Neuron (in vitro differentiated cells): Measurements from ENCODE around the gene NUP214.
A peak's percentile ranks its signal among the peaks of the same experiment; 100 is the strongest.
"Not testable (repeated sequence)": the region's sequence is repeated elsewhere in the genome, so short reads cannot be mapped to it uniquely, and the experiment has no call there.

Experiments used
- H2AFZ ChIP-seq: one replicate; pipeline ENCODE4 v1.6.1; 2013; ENCODE audit warnings: low read depth, mild to moderate bottlenecking, inconsistent platforms, low read length, moderate library complexity
- H3K27me3 ChIP-seq: one replicate; pipeline ENCODE4 v1.6.1; 2013; ENCODE audit warnings: low read length; ENCODE audit not compliant: insufficient read depth
- H3K36me3 ChIP-seq: one replicate; pipeline ENCODE4 v1.6.1; 2013; ENCODE audit warnings: low read length; ENCODE audit not compliant: insufficient read depth
- H3K4me1 ChIP-seq: one replicate; pipeline ENCODE4 v1.6.1; 2013; ENCODE audit warnings: low read length; ENCODE audit not compliant: insufficient read depth
- H3K4me3 ChIP-seq: 2 replicates; pipeline ENCODE4 v1.5.1; 2013; ENCODE audit warnings: mild to moderate bottlenecking, low read length, moderate library complexity
- H3K9me3 ChIP-seq: one replicate; pipeline ENCODE4 v1.6.1; 2013; ENCODE audit warnings: low read length

NUP214 gene

DNA sequence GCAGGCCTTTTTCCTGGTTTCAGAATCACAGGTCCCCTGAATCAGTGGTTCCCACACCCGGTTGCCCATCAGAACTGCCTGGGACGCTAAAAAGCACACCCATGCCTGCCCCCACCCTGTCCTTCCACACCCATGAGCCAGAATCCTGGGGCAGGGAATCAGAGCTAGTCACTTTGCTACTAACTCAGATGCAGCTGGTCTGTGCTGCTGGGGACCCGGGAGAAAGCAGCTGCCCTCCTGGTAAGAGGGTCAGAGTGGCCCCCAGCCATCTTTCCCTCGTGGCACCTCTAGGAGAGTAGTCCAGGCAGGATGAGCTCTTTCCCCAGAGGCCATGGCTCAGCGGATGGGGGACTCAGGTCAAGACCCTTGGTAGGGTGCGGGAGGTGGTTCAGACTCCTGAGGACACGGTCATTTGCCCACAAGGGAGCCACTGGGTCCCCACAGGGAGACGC, 11.3 kb upstream of the NUP214 start:
- Histone ChIP-seq H2AFZ (no peak overlapping the region), H3K4me1 (peaks cover 15% of the 10 kb centered on the region), H3K36me3 (peaks cover 22% of the 10 kb centered on the region), H3K9me3 (no peaks in the 10 kb centered on the region), H3K27me3 (no peaks in the 10 kb centered on the region), H3K4me3 (no peak overlapping the region)

DNA sequence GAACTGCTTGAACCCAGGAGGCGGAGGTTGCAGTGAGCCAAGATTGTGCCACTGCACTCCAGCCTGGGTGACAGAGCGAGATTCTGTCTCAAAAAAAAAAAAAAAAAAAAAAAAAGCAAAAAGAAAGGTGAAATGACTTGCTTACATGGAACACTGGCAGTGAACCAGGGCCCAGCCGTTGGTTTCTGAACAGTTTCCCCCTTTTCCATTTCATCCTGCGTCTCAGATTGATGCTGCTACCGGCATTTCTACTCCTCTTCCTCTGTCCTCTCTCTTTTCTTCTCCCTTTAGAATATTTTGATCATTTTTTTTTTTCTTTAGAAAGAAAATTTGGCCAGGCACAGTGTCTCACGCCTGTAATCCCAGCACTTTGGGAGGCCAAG, 10.0 kb upstream of the NUP214 start:
- H3K9me3 ChIP-seq, H3K27me3 ChIP-seq, H3K4me3 ChIP-seq, H2AFZ ChIP-seq: not testable (repeated sequence)
- peaks cover 32% of the 10 kb centered on the region for H3K36me3 ChIP-seq
- peaks cover 15% of the 10 kb centered on the region for H3K4me1 ChIP-seq

GRCh38 chr9:131116281-131117120, 8.9 kb upstream of the NUP214 start:
- H3K4me3 ChIP-seq = no peak overlapping the region
- H3K27me3 ChIP-seq = no peaks in the 10 kb centered on the region
- no peaks in the 10 kb centered on the region for H3K9me3 ChIP-seq
- H2AFZ ChIP-seq = no peak overlapping the region
- peaks cover 44% of the 10 kb centered on the region for H3K36me3 ChIP-seq
- H3K4me1 ChIP-seq = peaks cover 10% of the 10 kb centered on the region

DNA sequence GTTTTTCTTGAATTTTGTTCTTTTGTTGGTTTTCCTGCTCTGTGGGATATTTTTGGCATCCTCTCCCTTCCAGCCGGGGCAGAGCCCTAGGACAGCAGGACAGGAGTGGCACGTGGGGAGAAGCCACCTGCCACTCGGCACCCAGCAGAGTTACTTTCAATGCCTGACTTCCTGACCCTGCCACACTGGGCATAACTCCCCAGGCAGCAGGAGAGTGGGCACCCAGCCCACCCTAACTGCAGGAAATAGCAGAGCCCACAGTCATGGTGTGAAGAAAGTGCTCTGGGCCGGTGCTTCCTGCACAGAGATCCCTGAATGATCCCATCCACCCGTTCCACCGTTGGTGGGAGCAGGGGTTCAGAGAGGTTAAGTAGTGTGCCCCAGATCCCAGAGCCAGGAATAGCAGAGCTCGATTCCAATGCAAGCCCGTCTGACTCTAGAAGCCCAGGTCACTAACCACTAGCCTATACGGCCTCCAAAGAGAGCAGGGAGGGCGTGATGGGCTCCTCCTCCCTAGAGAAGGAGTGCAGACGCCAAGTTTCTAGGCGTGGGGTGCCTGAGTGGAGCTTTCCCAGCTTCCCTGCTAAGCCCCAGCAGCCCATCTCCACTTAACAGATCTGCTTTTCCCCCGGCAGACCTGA, 8.1 kb upstream of the NUP214 start:
- Histone ChIP-seq H3K27me3 (no peaks in the 10 kb centered on the region), H3K9me3 (no peaks in the 10 kb centered on the region), H3K4me3 (no peak overlapping the region)

DNA sequence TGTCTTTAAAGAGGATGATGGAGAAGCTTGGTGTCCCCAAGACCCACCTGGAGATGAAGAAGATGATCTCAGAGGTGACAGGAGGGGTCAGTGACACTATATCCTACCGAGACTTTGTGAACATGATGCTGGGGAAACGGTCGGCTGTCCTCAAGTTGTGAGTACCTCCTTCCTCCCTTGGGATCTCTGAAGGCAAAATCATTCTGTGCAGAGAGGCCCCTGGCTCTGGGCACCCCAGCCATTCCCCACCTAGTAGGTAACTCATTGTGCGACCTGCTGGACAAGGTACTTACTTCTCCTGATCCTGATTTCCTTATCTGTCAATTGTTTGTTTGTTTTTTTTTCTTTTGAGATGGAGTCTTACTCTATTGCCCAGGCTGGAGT, 7.6 kb upstream of the NUP214 start:
- Histone ChIP-seq H3K4me1 (no peaks in the 10 kb centered on the region), H3K4me3 (no peak overlapping the region), H3K27me3 (no peaks in the 10 kb centered on the region), H3K36me3 (peaks cover 52% of the 10 kb centered on the region), H2AFZ (no peak overlapping the region), H3K9me3 (no peaks in the 10 kb centered on the region)

More for the DNA sequence above, 8.1 kb upstream of the NUP214 start:
- peaks cover 49% of the 10 kb centered on the region for H3K36me3 ChIP-seq
- peaks cover 3% of the 10 kb centered on the region for H3K4me1 ChIP-seq
- no peak overlapping the region for H2AFZ ChIP-seq

DNA sequence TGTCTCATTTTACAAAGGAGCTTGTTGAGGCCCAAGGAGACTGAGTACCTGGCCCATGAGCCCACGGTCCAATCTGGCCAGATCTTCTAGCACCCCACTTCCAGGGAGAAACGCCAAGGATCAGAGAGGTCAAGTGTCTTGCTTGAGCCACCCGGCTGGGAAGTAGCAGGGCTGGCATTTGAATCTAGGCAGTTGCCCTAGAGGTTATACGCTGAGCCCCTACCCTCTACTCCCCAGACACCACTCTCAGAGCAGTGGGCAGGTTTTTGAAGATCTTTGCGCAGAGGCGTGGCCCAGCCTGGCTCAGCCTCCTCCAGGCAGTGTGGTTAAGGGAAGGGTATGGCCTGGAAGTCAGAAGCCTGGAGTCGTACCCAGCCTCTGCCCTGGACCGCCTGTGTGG, 5.8 kb upstream of the NUP214 start:
- no peak overlapping the region for H3K4me3 ChIP-seq
- H3K9me3 ChIP-seq = no peaks in the 10 kb centered on the region
- H3K4me1 ChIP-seq = peaks cover 1% of the 10 kb centered on the region
- H3K36me3 ChIP-seq = peaks cover 49% of the 10 kb centered on the region
- no peak overlapping the region for H2AFZ ChIP-seq
- no peaks in the 10 kb centered on the region for H3K27me3 ChIP-seq

GRCh38 chr9:131120620-131121228, 4.7 kb upstream of the NUP214 start:
- no peaks in the 10 kb centered on the region for H3K27me3 ChIP-seq
- H2AFZ ChIP-seq = no peak overlapping the region
- no peaks in the 10 kb centered on the region for H3K9me3 ChIP-seq
- peaks cover 5% of the 10 kb centered on the region for H3K4me1 ChIP-seq
- no peak overlapping the region for H3K4me3 ChIP-seq
- H3K36me3 ChIP-seq = peaks cover 49% of the 10 kb centered on the region

DNA sequence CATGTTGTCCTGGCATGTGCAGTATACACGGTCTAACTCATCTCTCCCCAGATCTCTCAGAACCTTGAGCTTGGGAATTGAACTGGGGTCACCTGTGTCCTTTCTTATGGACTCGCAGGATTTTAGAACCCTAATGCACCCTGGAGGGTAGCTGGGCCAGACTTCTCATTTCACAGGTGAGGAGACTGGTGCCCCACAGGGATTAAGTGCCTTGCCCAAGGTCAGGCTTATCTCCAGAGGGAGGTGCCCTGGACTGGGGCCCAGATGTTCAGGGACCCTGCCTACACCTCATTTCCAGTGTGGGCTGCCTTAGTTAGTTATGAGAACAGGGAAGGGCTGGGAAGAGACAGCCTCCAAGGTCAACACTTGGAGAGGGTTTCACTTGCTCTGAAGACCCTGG, 4.0 kb upstream of the NUP214 start:
- Histone ChIP-seq H2AFZ (no peak overlapping the region), H3K4me1 (peaks cover 8% of the 10 kb centered on the region), H3K36me3 (peaks cover 49% of the 10 kb centered on the region), H3K4me3 (no peak overlapping the region), H3K9me3 (no peaks in the 10 kb centered on the region), H3K27me3 (no peaks in the 10 kb centered on the region)

- Histone ChIP-seq H3K36me3 (peaks cover 50% of the 10 kb centered on the region), H3K4me3 (no peak overlapping the region), H2AFZ (no peak overlapping the region), H3K27me3 (no peaks in the 10 kb centered on the region), H3K4me1 (peaks cover 14% of the 10 kb centered on the region), H3K9me3 (no peaks in the 10 kb centered on the region)
These were observed 3.2 kb upstream of the NUP214 start for GRCh38 chr9:131122158-131122557.

- peak overlapping the region; percentile 89 for H3K4me3 ChIP-seq
- H3K27me3 ChIP-seq = no peaks in the 10 kb centered on the region
- H3K36me3 ChIP-seq = peaks cover 54% of the 10 kb centered on the region
- no peaks in the 10 kb centered on the region for H3K9me3 ChIP-seq
- H3K4me1 ChIP-seq = peaks cover 14% of the 10 kb centered on the region
- peak overlapping the region; percentile 54 for H2AFZ ChIP-seq
These were observed 423 bp upstream of the NUP214 start for GRCh38 chr9:131125038-131125287.

- Histone ChIP-seq H2AFZ (no peak overlapping the region), H3K4me1 (peaks cover 14% of the 10 kb centered on the region), H3K9me3 (no peaks in the 10 kb centered on the region), H3K27me3 (no peaks in the 10 kb centered on the region), H3K36me3 (peaks cover 53% of the 10 kb centered on the region), H3K4me3 (peak overlapping the region; percentile 89)
These were observed 657 bp downstream of the NUP214 start for GRCh38 chr9:131126059-131126426.

DNA sequence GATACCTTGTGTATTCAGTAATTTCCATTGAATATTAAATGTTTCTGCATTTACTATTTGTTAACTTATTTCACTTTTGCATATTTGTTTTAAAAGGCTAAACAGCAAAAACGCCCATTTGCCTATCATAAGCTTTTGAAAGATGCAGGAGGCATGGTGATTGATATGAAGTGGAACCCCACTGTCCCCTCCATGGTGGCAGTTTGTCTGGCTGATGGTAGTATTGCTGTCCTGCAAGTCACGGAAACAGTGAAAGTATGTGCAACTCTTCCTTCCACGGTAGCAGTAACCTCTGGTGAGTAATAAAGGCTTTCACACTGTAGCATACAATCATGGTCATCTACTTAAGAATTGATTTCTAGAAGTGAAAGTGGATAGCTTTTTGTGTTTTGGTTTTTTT, 3.8 kb downstream of the NUP214 start:
- Histone ChIP-seq H3K9me3 (no peaks in the 10 kb centered on the region), H3K4me3 (no peak overlapping the region), H3K4me1 (peaks cover 14% of the 10 kb centered on the region), H3K36me3 (peaks cover 68% of the 10 kb centered on the region), H2AFZ (no peak overlapping the region), H3K27me3 (no peaks in the 10 kb centered on the region)

DNA sequence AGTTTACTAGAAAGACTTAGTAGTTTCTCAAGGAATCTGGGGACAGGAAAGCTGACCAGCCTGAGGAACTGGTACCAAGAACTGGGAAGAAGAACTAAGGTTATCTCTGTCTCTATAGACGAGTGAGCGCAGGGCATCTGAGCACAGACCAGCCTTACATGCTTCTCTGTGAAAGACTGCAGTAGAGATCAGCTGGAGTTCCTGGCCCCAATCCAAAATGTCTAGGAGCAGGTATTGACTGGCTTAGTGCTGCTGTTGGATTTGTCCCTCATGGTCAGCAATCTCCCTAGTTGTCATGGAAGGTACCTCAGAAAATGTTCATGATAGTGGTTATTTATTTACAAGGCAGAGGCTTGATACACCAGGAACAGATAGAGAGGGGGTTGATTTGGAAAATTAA, 13.3 kb downstream of the NUP214 start:
- H2AFZ ChIP-seq = no peak overlapping the region
- no peaks in the 10 kb centered on the region for H3K9me3 ChIP-seq
- peaks cover 81% of the 10 kb centered on the region for H3K36me3 ChIP-seq

More for the DNA sequence above, 13.3 kb downstream of the NUP214 start:
- Histone ChIP-seq H3K4me3 (no peak overlapping the region), H3K4me1 (no peaks in the 10 kb centered on the region), H3K27me3 (no peaks in the 10 kb centered on the region)
